Peyer's patch (tissue), 4 donors: ENCODE measurements around the gene RNASEH2B.

Experiments used
- POLR2A ChIP-seq, 2 donors: fragments of 450-650 bp; IDR thresholded peaks; one replicate each; pipeline ENCODE4 v1.5.1; 2017; ENCODE audit warnings: antibody characterized with exemption in 2 of 2, mild to moderate bottlenecking in 2 of 2, moderate library complexity in 2 of 2
- TF ChIP-seq, protein P1 (sequence below), 6 experiments: fragments of 450-650 bp in 4 of 6; fragments of 200-600 bp in 2 of 6; sonication (generic) in 1 of 6; IDR thresholded peaks; one replicate each; pipeline ENCODE4 v1.5.1; 2017 to 2019; ENCODE audit warnings: antibody characterized with exemption in 6 of 6, mild to moderate bottlenecking in 3 of 6, moderate library complexity in 1 of 6

DNA sequence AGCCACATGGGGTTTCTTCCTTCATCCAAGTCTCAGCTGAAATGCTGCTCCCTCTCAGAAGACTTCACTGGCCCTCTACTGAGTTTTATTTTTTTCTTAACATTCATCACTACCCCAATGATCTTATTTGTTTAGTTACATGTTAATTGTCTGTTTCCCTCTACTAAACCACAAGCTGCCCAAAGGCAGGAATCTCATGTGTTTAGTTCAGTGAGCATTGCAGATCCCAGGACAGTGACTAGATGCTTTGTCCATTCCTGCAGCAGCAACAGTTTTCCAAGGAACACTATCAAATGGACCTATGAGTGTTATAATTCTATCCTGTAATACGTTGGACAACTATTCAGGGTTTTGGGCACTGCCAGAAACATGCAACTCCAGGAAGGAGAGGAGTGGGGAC lies 93.1 kb downstream of the RNASEH2B start:
- TF ChIP-seq, protein P1, sequence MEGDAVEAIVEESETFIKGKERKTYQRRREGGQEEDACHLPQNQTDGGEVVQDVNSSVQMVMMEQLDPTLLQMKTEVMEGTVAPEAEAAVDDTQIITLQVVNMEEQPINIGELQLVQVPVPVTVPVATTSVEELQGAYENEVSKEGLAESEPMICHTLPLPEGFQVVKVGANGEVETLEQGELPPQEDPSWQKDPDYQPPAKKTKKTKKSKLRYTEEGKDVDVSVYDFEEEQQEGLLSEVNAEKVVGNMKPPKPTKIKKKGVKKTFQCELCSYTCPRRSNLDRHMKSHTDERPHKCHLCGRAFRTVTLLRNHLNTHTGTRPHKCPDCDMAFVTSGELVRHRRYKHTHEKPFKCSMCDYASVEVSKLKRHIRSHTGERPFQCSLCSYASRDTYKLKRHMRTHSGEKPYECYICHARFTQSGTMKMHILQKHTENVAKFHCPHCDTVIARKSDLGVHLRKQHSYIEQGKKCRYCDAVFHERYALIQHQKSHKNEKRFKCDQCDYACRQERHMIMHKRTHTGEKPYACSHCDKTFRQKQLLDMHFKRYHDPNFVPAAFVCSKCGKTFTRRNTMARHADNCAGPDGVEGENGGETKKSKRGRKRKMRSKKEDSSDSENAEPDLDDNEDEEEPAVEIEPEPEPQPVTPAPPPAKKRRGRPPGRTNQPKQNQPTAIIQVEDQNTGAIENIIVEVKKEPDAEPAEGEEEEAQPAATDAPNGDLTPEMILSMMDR (IDR thresholded peaks at IDR 0.05), result no peak
- TF ChIP-seq POLR2A (IDR thresholded peaks at IDR 0.05), result no peak
